ENCODE data around the gene VEGFA.

VEGFA gene

DNA sequence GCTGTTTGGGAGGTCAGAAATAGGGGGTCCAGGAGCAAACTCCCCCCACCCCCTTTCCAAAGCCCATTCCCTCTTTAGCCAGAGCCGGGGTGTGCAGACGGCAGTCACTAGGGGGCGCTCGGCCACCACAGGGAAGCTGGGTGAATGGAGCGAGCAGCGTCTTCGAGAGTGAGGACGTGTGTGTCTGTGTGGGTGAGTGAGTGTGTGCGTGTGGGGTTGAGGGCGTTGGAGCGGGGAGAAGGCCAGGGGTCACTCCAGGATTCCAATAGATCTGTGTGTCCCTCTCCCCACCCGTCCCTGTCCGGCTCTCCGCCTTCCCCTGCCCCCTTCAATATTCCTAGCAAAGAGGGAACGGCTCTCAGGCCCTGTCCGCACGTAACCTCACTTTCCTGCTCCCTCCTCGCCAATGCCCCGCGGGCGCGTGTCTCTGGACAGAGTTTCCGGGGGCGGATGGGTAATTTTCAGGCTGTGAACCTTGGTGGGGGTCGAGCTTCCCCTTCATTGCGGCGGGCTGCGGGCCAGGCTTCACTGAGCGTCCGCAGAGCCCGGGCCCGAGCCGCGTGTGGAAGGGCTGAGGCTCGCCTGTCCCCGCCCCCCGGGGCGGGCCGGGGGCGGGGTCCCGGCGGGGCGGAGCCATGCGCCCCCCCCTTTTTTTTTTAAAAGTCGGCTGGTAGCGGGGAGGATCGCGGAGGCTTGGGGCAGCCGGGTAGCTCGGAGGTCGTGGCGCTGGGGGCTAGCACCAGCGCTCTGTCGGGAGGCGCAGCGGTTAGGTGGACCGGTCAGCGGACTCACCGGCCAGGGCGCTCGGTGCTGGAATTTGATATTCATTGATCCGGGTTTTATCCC, at the start of gene VEGFA:
Gene VEGFA, plus strand, starts transcription at position 686 of the 846 bp plus-strand sequence.
- TF ChIP-seq CTCF (IDR thresholded peaks at IDR 0.05; ENCODE audit: low read depth, low read length) = peak; percentile 99
- TF ChIP-seq EZH2phosphoT487 (IDR thresholded peaks at IDR 0.05; ENCODE audit: low read depth) = no peak
- H3K79me2 ChIP-seq (ENCODE audit: low read length) = peaks cover 48% of the 10 kb centered on the region
- H3K27me3 ChIP-seq (ENCODE audit: low read depth, low read length) = 0 out of 2 replicates have a peak, but pooled peaks cover 3% of the 10 kb centered on the region
- H3K9ac ChIP-seq (ENCODE audit: low read length) = peak within 1 kb of the TSS; percentile 91
- H3K9me3 ChIP-seq (ENCODE audit: insufficient read depth, low read length) = no peaks in the 10 kb centered on the region
- peak within 1 kb of the TSS; percentile 40; the same call in 1 of the 2 replicates for H2AFZ ChIP-seq (ENCODE audit: low read depth, low read length)
- peaks cover 20% of the 10 kb centered on the region for H3K4me1 ChIP-seq (ENCODE audit: low read length)
- peaks cover 26% of the 10 kb centered on the region for H3K36me3 ChIP-seq (replicated peaks; ENCODE audit: low read depth, low read length)
- H3K4me3 ChIP-seq (ENCODE audit: low read length) = peak within 1 kb of the TSS; percentile 83
- peak within 1 kb of the TSS; percentile 98 for H3K4me2 ChIP-seq (ENCODE audit: low read length)
- H4K20me1 ChIP-seq (ENCODE audit: insufficient read depth, low read length) = peaks cover 28% of the 10 kb centered on the region
- peak within 1 kb of the TSS; percentile 71 for H3K27ac ChIP-seq (ENCODE audit: low read length)

GRCh38 chr6:43720999-43721398, 49.0 kb upstream of the VEGFA start:
- no peaks in the 10 kb centered on the region for H3K79me2 ChIP-seq (ENCODE audit: low read length)
- H4K20me1 ChIP-seq (ENCODE audit: insufficient read depth, low read length) = no peaks in the 10 kb centered on the region
- peaks cover 43% of the 10 kb centered on the region for H3K4me1 ChIP-seq (ENCODE audit: low read length)
- H3K36me3 ChIP-seq (replicated peaks; ENCODE audit: low read depth, low read length) = no peaks in the 10 kb centered on the region
- no peak overlapping the region for H3K4me3 ChIP-seq (ENCODE audit: low read length)
- no peaks in the 10 kb centered on the region for H3K27me3 ChIP-seq (ENCODE audit: low read depth, low read length)
- no peak overlapping the region for H3K9ac ChIP-seq (ENCODE audit: low read length)
- no peak overlapping the region for H3K27ac ChIP-seq (ENCODE audit: low read length)
- no peaks in the 10 kb centered on the region for H3K9me3 ChIP-seq (ENCODE audit: insufficient read depth, low read length)
- no peak overlapping the region for H2AFZ ChIP-seq (ENCODE audit: low read depth, low read length)
- no peak overlapping the region for H3K4me2 ChIP-seq (ENCODE audit: low read length)
- TF ChIP-seq EZH2phosphoT487 (IDR thresholded peaks at IDR 0.05; ENCODE audit: low read depth) = no peak
- no peak for TF ChIP-seq CTCF (IDR thresholded peaks at IDR 0.05; ENCODE audit: low read depth, low read length)

DNA sequence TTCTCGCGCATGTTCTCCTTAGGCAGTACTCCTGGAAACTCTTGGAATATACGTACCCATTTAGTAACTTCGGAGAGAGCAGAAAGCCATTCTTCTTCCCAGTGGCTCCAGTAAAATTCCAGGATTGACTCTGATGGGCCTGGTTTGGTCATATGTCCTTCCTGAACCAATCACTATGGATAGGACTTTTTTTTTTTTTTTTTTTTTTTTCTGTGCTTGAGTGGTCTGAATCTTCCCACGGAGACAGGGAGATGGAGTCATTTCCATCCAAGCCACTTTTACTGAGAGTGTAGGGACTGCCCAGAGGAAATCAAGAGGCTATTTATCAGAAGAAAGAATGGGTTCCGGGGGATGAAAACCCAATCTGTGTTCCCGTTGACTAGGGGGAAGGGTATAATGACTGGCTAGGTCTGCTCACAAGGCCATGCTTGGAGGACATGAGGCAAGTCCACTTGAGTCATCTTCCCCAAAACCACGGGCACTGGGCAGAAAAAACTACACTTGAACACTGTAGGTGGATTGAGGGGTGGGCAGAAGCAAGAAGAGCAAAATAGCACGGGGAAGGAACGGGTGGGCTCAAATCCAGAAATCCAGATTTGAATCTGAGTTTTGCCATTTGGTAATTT, 47.0 kb upstream of the VEGFA start:
- Histone ChIP-seq H3K4me2 (ENCODE audit: low read length) (no peak overlapping the region), H3K4me1 (ENCODE audit: low read length) (peaks cover 28% of the 10 kb centered on the region), H2AFZ (ENCODE audit: low read depth, low read length) (no peak overlapping the region), H4K20me1 (ENCODE audit: insufficient read depth, low read length) (no peaks in the 10 kb centered on the region), H3K9me3 (ENCODE audit: insufficient read depth, low read length) (no peaks in the 10 kb centered on the region), H3K27ac (ENCODE audit: low read length) (no peak overlapping the region), H3K79me2 (ENCODE audit: low read length) (no peaks in the 10 kb centered on the region), H3K36me3 (replicated peaks; ENCODE audit: low read depth, low read length) (no peaks in the 10 kb centered on the region), H3K27me3 (ENCODE audit: low read depth, low read length) (no peaks in the 10 kb centered on the region), H3K4me3 (ENCODE audit: low read length) (no peak overlapping the region), H3K9ac (ENCODE audit: low read length) (no peak overlapping the region)
- TF ChIP-seq CTCF (IDR thresholded peaks at IDR 0.05; ENCODE audit: low read depth, low read length) (no peak), EZH2phosphoT487 (IDR thresholded peaks at IDR 0.05; ENCODE audit: low read depth) (no peak)

- peak; percentile 86 for TF ChIP-seq CTCF (IDR thresholded peaks at IDR 0.05; ENCODE audit: low read depth, low read length)
- no peak for TF ChIP-seq EZH2phosphoT487 (IDR thresholded peaks at IDR 0.05; ENCODE audit: low read depth)
- H3K27ac ChIP-seq (ENCODE audit: low read length) = peak overlapping the region; percentile 55; the same call in 1 of the 2 replicates
- peak overlapping the region; percentile 88 for H3K4me2 ChIP-seq (ENCODE audit: low read length)
These were observed 46.2 kb upstream of the VEGFA start for GRCh38 chr6:43723737-43724295.

More at GRCh38 chr6:43723737-43724295, 46.2 kb upstream of the VEGFA start:
- no peaks in the 10 kb centered on the region for H3K79me2 ChIP-seq (ENCODE audit: low read length)
- H3K27me3 ChIP-seq (ENCODE audit: low read depth, low read length) = no peaks in the 10 kb centered on the region
- H3K9me3 ChIP-seq (ENCODE audit: insufficient read depth, low read length) = no peaks in the 10 kb centered on the region
- H3K4me3 ChIP-seq (ENCODE audit: low read length) = peak overlapping the region; percentile 64
- H3K36me3 ChIP-seq (replicated peaks; ENCODE audit: low read depth, low read length) = no peaks in the 10 kb centered on the region
- H3K4me1 ChIP-seq (ENCODE audit: low read length) = peaks cover 28% of the 10 kb centered on the region
- H4K20me1 ChIP-seq (ENCODE audit: insufficient read depth, low read length) = no peaks in the 10 kb centered on the region
- peak overlapping the region; percentile 76; the same call in 1 of the 2 replicates for H2AFZ ChIP-seq (ENCODE audit: low read depth, low read length)
- H3K9ac ChIP-seq (ENCODE audit: low read length) = peak overlapping the region; percentile 69; the same call in 1 of the 2 replicates

All from OCI-LY3 (cell line).